Thyroid gland (tissue), 4 donors: ENCODE results near the gene ABCB1.

Source experiments
- CTCF ChIP-seq, 6 experiments: fragments of 200-600 bp in 3 of 6; fragments of 450-650 bp in 3 of 6; sonication (generic) in 3 of 6; IDR thresholded peaks; one replicate each; pipeline ENCODE4 v1.5.1; 2016 to 2019; ENCODE audit warnings: antibody characterized with exemption in 6 of 6, mild to moderate bottlenecking in 2 of 6, inconsistent platforms in 1 of 6, moderate library complexity in 1 of 6
- POLR2A ChIP-seq, 2 donors: fragments of 450-650 bp; IDR thresholded peaks; one replicate each; pipeline ENCODE4 v1.6.1; 2017; ENCODE audit warnings: antibody characterized with exemption in 2 of 2, mild to moderate bottlenecking in 2 of 2, moderate library complexity in 1 of 2

GRCh38 chr7:87507446-87507845 is 93.2 kb downstream of the ABCB1 start:
- TF ChIP-seq POLR2A (IDR thresholded peaks at IDR 0.05) (no peak), CTCF (IDR thresholded peaks at IDR 0.05) (no peak)
